DOHH2 (cell line): Measurements from ENCODE around the gene PITRM1.

Experiments
- EZH2phosphoT487 ChIP-seq: fragments of 200-600 bp; sonication (generic); IDR thresholded peaks from 2 replicates; pipeline ENCODE4 v1.6.1; 2017; ENCODE audit warnings: borderline replicate concordance, mild to moderate bottlenecking, antibody characterized with exemption, low read length, moderate library complexity, mixed read lengths
- TF ChIP-seq, protein P1 (sequence below): fragments of 200-600 bp; sonication (generic); IDR thresholded peaks from one replicate; pipeline ENCODE4 v1.5.1; 2014; ENCODE audit warnings: antibody characterized with exemption, mild to moderate bottlenecking, low read depth, low read length; ENCODE audit not compliant: poor library complexity, severe bottlenecking

- TF ChIP-seq, protein P1, sequence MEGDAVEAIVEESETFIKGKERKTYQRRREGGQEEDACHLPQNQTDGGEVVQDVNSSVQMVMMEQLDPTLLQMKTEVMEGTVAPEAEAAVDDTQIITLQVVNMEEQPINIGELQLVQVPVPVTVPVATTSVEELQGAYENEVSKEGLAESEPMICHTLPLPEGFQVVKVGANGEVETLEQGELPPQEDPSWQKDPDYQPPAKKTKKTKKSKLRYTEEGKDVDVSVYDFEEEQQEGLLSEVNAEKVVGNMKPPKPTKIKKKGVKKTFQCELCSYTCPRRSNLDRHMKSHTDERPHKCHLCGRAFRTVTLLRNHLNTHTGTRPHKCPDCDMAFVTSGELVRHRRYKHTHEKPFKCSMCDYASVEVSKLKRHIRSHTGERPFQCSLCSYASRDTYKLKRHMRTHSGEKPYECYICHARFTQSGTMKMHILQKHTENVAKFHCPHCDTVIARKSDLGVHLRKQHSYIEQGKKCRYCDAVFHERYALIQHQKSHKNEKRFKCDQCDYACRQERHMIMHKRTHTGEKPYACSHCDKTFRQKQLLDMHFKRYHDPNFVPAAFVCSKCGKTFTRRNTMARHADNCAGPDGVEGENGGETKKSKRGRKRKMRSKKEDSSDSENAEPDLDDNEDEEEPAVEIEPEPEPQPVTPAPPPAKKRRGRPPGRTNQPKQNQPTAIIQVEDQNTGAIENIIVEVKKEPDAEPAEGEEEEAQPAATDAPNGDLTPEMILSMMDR = no peak
- no peak for TF ChIP-seq EZH2phosphoT487
Observed at GRCh38 chr10:3090388-3090787, 82.2 kb downstream of the PITRM1 start.
